IMR-90 (cell line): ENCODE data around the gene IL17C. TPM values are rescaled to one million over a fixed set of nuclear protein-coding genes. Genes with fewer than 3 reads are reported as not detected.

Experiments
- ATAC-seq: fragments of 200-7000 bp; cut with Tn5 transposase; 2 replicates; pipeline ENCODE4 v1.9.1; 2020; ENCODE audit warnings: low read depth, mild to moderate bottlenecking, moderate library complexity
- BruUV-seq: library from RNA; stranded (reverse); fragments of 400-500 nt; replicated peaks from 2 replicates; lab custom pipeline; 2021; lab: Mats Ljungman, UMichigan
- CTCF ChIA-PET: fragments of 300-600 bp; formaldehyde crosslinking; extraction: SDS; loops from one replicate; lab custom pipeline; 2021; ENCODE audit warnings: antibody characterized with exemption; lab: Yijun Ruan, JAX
- POLR2A ChIA-PET: fragments of 300-600 bp; sonication (Branson Sonifier 250); formaldehyde crosslinking; loops from one replicate; lab custom pipeline; 2022; ENCODE audit warnings: antibody characterized with exemption; ENCODE audit not compliant: unreplicated experiment; lab: Charles Lee
- DNase-seq: peaks from one replicate; pipeline ENCODE4 v3.0.0; 2013
- H2AFZ ChIP-seq: replicated peaks from 2 replicates; pipeline ENCODE3; 2013; ENCODE audit warnings: low read length, mild to moderate bottlenecking; ENCODE audit not compliant: poor library complexity
- H2AK5ac ChIP-seq: 2 replicates; pipeline ENCODE4 v1.6.1; 2013; ENCODE audit warnings: low read depth, low read length, inconsistent platforms
- H2AK9ac ChIP-seq: replicated peaks from 2 replicates; pipeline ENCODE3; 2013; ENCODE audit warnings: mild to moderate bottlenecking, low read depth, low read length, moderate library complexity; ENCODE audit not compliant: poor library complexity
- H2BK120ac ChIP-seq: 2 replicates; pipeline ENCODE4 v1.6.1; 2013; ENCODE audit warnings: low read depth, low read length, inconsistent platforms
- H2BK15ac ChIP-seq: 3 replicates; pipeline ENCODE4 v1.6.1; 2013; ENCODE audit warnings: low read depth, low read length, inconsistent platforms
- H2BK20ac ChIP-seq: 2 replicates; pipeline ENCODE4 v1.6.1; 2013; ENCODE audit warnings: low read depth, mild to moderate bottlenecking, inconsistent platforms, low read length, moderate library complexity
- H2BK5ac ChIP-seq: 2 replicates; pipeline ENCODE4 v1.6.1; 2013; ENCODE audit warnings: mild to moderate bottlenecking, low read depth, low read length, inconsistent platforms; ENCODE audit not compliant: poor library complexity, severe bottlenecking
- H3K14ac ChIP-seq: replicated peaks from 2 replicates; pipeline ENCODE4 v1.6.1; 2013; ENCODE audit warnings: low read depth, low read length, inconsistent platforms
- H3K18ac ChIP-seq: 2 replicates; pipeline ENCODE4 v1.6.1; 2013; ENCODE audit warnings: low read depth, low read length, control low read depth
- H3K23ac ChIP-seq: 2 replicates; pipeline ENCODE4 v1.6.1; 2013; ENCODE audit warnings: low read depth, low read length, inconsistent platforms
- H3K27ac ChIP-seq: 2 replicates; pipeline ENCODE4 v1.5.1; 2013; ENCODE audit warnings: mild to moderate bottlenecking, control low read depth, low read length; ENCODE audit not compliant: insufficient read depth
- H3K27me3 ChIP-seq: 2 replicates; pipeline ENCODE4 v1.6.1; 2013; ENCODE audit warnings: low read length; ENCODE audit not compliant: control insufficient read depth, insufficient read depth
- H3K36me3 ChIP-seq: 2 replicates; pipeline ENCODE4 v1.6.1; 2013; ENCODE audit warnings: low read length, mixed read lengths; ENCODE audit not compliant: control insufficient read depth, insufficient read depth
- H3K4ac ChIP-seq: 2 replicates; pipeline ENCODE4 v1.6.1; 2013; ENCODE audit warnings: low read depth, low read length, inconsistent platforms
- H3K4me1 ChIP-seq: 2 replicates; pipeline ENCODE4 v1.6.1; 2013; ENCODE audit warnings: low read length, mixed read lengths; ENCODE audit not compliant: control insufficient read depth, insufficient read depth
- H3K4me2 ChIP-seq: 2 replicates; pipeline ENCODE4 v1.6.1; 2013; ENCODE audit warnings: low read depth, mild to moderate bottlenecking, control low read depth, low read length, moderate library complexity
- H3K4me3 ChIP-seq: 2 replicates; pipeline ENCODE4 v1.5.1; 2013; ENCODE audit warnings: low read depth, mild to moderate bottlenecking, control low read depth, low read length, moderate library complexity; ENCODE audit not compliant: insufficient read depth
- H3K56ac ChIP-seq: 2 replicates; pipeline ENCODE4 v1.6.1; 2013; ENCODE audit warnings: low read length, inconsistent platforms; ENCODE audit not compliant: insufficient read depth; ENCODE audit errors: extremely low read depth
- H3K79me1 ChIP-seq, 2 experiments: 2 replicates each; pipeline ENCODE4 v1.6.1; 2013; ENCODE audit warnings: low read length in 2 of 2, inconsistent platforms in 1 of 2, low read depth in 1 of 2
- H3K9ac ChIP-seq: 2 replicates; pipeline ENCODE4 v1.6.1; 2013; ENCODE audit warnings: low read depth, low read length, control low read depth
- H3K9me1 ChIP-seq: 2 replicates; pipeline ENCODE4 v1.6.1; 2013; ENCODE audit warnings: low read length, inconsistent platforms; ENCODE audit not compliant: insufficient read depth
- H3K9me3 ChIP-seq: 2 replicates; pipeline ENCODE4 v1.6.1; 2013; ENCODE audit warnings: low read length; ENCODE audit not compliant: control insufficient read depth, insufficient read depth
- H4K20me1 ChIP-seq: 2 replicates; pipeline ENCODE4 v1.6.1; 2013; ENCODE audit warnings: low read length, inconsistent platforms; ENCODE audit not compliant: insufficient read depth
- H4K5ac ChIP-seq: 2 replicates; pipeline ENCODE4 v1.6.1; 2013; ENCODE audit warnings: mild to moderate bottlenecking, low read depth, low read length, control low read depth
- H4K8ac ChIP-seq, 2 experiments: 2 replicates each; pipeline ENCODE4 v1.6.1; 2013; ENCODE audit warnings: low read depth in 2 of 2, low read length in 2 of 2, control low read depth in 1 of 2, inconsistent platforms in 1 of 2
- H4K91ac ChIP-seq: 2 replicates; pipeline ENCODE4 v1.6.1; 2013; ENCODE audit warnings: low read depth, low read length, inconsistent platforms; ENCODE audit not compliant: insufficient read depth
- BHLHE40 ChIP-seq: fragments of 150-350 bp; IDR thresholded peaks from 2 replicates; pipeline ENCODE4 v1.6.1; 2016; ENCODE audit warnings: mild to moderate bottlenecking, low read depth, low read length
- CHD1 ChIP-seq: IDR thresholded peaks from 2 replicates; pipeline ENCODE4 v1.6.1; 2012; ENCODE audit warnings: low read depth, low read length, improper control_type of control experiment
- FOS ChIP-seq: fragments of 150-350 bp; IDR thresholded peaks from 2 replicates; pipeline ENCODE4 v1.6.1; 2016; ENCODE audit warnings: low read depth, low read length
- MAFK ChIP-seq: IDR thresholded peaks from 2 replicates; pipeline ENCODE4 v1.6.1; 2012; ENCODE audit warnings: low read depth, low read length, improper control_type of control experiment
- MAZ ChIP-seq: IDR thresholded peaks from 2 replicates; pipeline ENCODE4 v1.6.1; 2012; ENCODE audit warnings: low read depth, mild to moderate bottlenecking, low read length, improper control_type of control experiment, moderate library complexity, borderline replicate concordance
- NFE2L2 ChIP-seq: fragments of 150-350 bp; IDR thresholded peaks from 2 replicates; pipeline ENCODE4 v1.6.1; 2016; ENCODE audit warnings: low read depth, mild to moderate bottlenecking, low read length
- POLR2A ChIP-seq: IDR thresholded peaks from 2 replicates; pipeline ENCODE4 v1.6.1; 2012; ENCODE audit warnings: mild to moderate bottlenecking, low read depth, low read length
- RAD21 ChIP-seq: IDR thresholded peaks from 2 replicates; pipeline ENCODE4 v1.6.1; 2012; ENCODE audit warnings: low read length, improper control_type of control experiment
- WGBS, 2 experiments: methylation state at CpG; one replicate each; pipeline versions ENCODE4 v1.1.5 to v1.1.7; 2013; ENCODE audit warnings: missing lambda C conversion rate in 2 of 2; ENCODE audit not compliant: insufficient read length in 1 of 2; ENCODE audit errors: extremely low coverage in 2 of 2; 5-methylcytosine and 5-hydroxymethylcytosine counted together
- dilution Hi-C: fragments of 300-500 bp; cut with HindIII; formaldehyde crosslinking; loops from one replicate; pipeline ENCODE4 v1.14.3; 2018; ENCODE audit warnings: low sequenced_read_pairs; ENCODE audit not compliant: unreplicated experiment
- in situ Hi-C: fragments of 300-500 bp; cut with MboI; formaldehyde crosslinking; loops from 3 replicates; pipeline ENCODE4 v1.14.3; 2019; ENCODE audit warnings: low sequenced_read_pairs, inconsistent platforms, mixed read lengths
- intact Hi-C: fragments of 100-400 bp; cut with micrococcal nuclease; formaldehyde crosslinking; loops from 2 replicates; pipeline ENCODE4 v1.10.0; 2022
- polyA plus RNA-seq, 3 experiments: library from polyadenylated mRNA; depleted of rRNA; stranded (reverse); fragments of >200 nt; gene quantifications; 2 replicates each; pipeline ENCODE4 v1.2.3, GENCODE V29; 2012; ENCODE audit warnings: low replicate concordance in 1 of 3
- total RNA-seq: library from RNA; depleted of rRNA; stranded (reverse); fragments of >200 nt; gene quantifications from 2 replicates; pipeline ENCODE4 v1.2.3, GENCODE V29; 2012
- TF ChIP-seq, protein P1 (sequence below): conservative IDR thresholded peaks from 2 replicates; pipeline ENCODE4 v1.5.1; 2012; ENCODE audit warnings: mild to moderate bottlenecking, low read depth, low read length, improper control_type of control experiment
- TF ChIP-seq, protein P2 (sequence below): fragments of 150-350 bp; IDR thresholded peaks from 2 replicates; pipeline ENCODE4 v1.6.1; 2016; ENCODE audit warnings: low read depth, mild to moderate bottlenecking, low read length, moderate library complexity, borderline replicate concordance

IL17C gene
- total and polyA plus RNA-seq, 2 of the 4 experiments (the other 2 are of a cell fraction) = 0.09 TPM; not detected in 1

GRCh38 chr16:88589441-88589840, 48.9 kb upstream of the IL17C start:
- no peak overlapping the region for H4K91ac ChIP-seq
- H3K14ac ChIP-seq = no peak overlapping the region
- BruUV-seq = no TSS peak
- H2AFZ ChIP-seq = no peak overlapping the region
- no peak overlapping the region for H3K4me2 ChIP-seq
- no peak for TF ChIP-seq NFE2L2
- no peak for TF ChIP-seq RAD21
- no peak for TF ChIP-seq BHLHE40
- no peak for TF ChIP-seq MAFK
- no peak for TF ChIP-seq POLR2A
- TF ChIP-seq, protein P1, sequence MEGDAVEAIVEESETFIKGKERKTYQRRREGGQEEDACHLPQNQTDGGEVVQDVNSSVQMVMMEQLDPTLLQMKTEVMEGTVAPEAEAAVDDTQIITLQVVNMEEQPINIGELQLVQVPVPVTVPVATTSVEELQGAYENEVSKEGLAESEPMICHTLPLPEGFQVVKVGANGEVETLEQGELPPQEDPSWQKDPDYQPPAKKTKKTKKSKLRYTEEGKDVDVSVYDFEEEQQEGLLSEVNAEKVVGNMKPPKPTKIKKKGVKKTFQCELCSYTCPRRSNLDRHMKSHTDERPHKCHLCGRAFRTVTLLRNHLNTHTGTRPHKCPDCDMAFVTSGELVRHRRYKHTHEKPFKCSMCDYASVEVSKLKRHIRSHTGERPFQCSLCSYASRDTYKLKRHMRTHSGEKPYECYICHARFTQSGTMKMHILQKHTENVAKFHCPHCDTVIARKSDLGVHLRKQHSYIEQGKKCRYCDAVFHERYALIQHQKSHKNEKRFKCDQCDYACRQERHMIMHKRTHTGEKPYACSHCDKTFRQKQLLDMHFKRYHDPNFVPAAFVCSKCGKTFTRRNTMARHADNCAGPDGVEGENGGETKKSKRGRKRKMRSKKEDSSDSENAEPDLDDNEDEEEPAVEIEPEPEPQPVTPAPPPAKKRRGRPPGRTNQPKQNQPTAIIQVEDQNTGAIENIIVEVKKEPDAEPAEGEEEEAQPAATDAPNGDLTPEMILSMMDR = no peak
- TF ChIP-seq, protein P2, sequence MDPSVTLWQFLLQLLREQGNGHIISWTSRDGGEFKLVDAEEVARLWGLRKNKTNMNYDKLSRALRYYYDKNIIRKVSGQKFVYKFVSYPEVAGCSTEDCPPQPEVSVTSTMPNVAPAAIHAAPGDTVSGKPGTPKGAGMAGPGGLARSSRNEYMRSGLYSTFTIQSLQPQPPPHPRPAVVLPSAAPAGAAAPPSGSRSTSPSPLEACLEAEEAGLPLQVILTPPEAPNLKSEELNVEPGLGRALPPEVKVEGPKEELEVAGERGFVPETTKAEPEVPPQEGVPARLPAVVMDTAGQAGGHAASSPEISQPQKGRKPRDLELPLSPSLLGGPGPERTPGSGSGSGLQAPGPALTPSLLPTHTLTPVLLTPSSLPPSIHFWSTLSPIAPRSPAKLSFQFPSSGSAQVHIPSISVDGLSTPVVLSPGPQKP = no peak
- TF ChIP-seq FOS = no peak
- TF ChIP-seq MAZ = no peak
- TF ChIP-seq CHD1 = no peak
- no CpG with 5 or more reads among the region's 11 CpGs for WGBS, 2 experiments
- no peaks in the 10 kb centered on the region for H3K9me3 ChIP-seq
- in situ Hi-C loops = no loop called here
- POLR2A ChIA-PET = no interaction called here
- H3K18ac ChIP-seq = no peak overlapping the region
- no peak overlapping the region for H3K4ac ChIP-seq
- no peak overlapping the region for H3K27ac ChIP-seq
- dilution Hi-C loops = no loop called here
- H3K79me1 ChIP-seq = peaks cover 27 to 70% of the 10 kb centered on the region in 2 experiments
- H3K4me3 ChIP-seq = no peak overlapping the region
- intact Hi-C loops = no loop called here
- no peak overlapping the region for H4K5ac ChIP-seq
- no peak overlapping the region for H2BK5ac ChIP-seq
- no peak overlapping the region for H2BK20ac ChIP-seq
- CTCF ChIA-PET = no interaction called here
- H3K23ac ChIP-seq = no peak overlapping the region
- H4K8ac ChIP-seq = no peak overlapping the region
- no peak overlapping the region for H2BK15ac ChIP-seq
- peaks cover 42% of the 10 kb centered on the region for H4K20me1 ChIP-seq
- ATAC-seq (no peak), DNase-seq (no peak)
- no peak overlapping the region for H3K56ac ChIP-seq
- no peaks in the 10 kb centered on the region for H3K4me1 ChIP-seq
- H3K27me3 ChIP-seq = no peaks in the 10 kb centered on the region
- no peak overlapping the region for H2AK9ac ChIP-seq
- no peak overlapping the region for H3K9ac ChIP-seq
- peaks cover 45% of the 10 kb centered on the region for H3K36me3 ChIP-seq
- no peak overlapping the region for H2BK120ac ChIP-seq
- peaks cover 3% of the 10 kb centered on the region; the same call in 1 of the 2 replicates for H3K9me1 ChIP-seq
- H2AK5ac ChIP-seq = no peak overlapping the region
